NK-92 (cell line): ENCODE results near the gene BAIAP3.

Experiments used
- DNase-seq: peaks from one replicate; lab custom pipeline; 2025; ENCODE audit not compliant: unreplicated experiment; lab: John Stamatoyannopoulos, UW

The BAIAP3 gene

GRCh38 chr16:1381612-1382406 lies 48.4 kb downstream of the BAIAP3 start:
- no peak for DNase-seq

- DNase-seq = no peak
Measured at GRCh38 chr16:1383556-1383955, 50.1 kb downstream of the BAIAP3 start.

- no peak for DNase-seq
Measured at GRCh38 chr16:1385232-1385631, 51.8 kb downstream of the BAIAP3 start.

GRCh38 chr16:1387331-1387730 lies 53.9 kb downstream of the BAIAP3 start:
- no peak for DNase-seq

- no peak for DNase-seq
Measured at GRCh38 chr16:1389762-1390161, 56.3 kb downstream of the BAIAP3 start.

GRCh38 chr16:1390239-1390779 lies 56.9 kb downstream of the BAIAP3 start:
- DNase-seq = no peak

GRCh38 chr16:1392826-1393225 lies 59.4 kb downstream of the BAIAP3 start:
- no peak for DNase-seq

- no peak for DNase-seq
Measured at GRCh38 chr16:1393613-1394176, 60.2 kb downstream of the BAIAP3 start.

GRCh38 chr16:1394367-1394951 lies 61.0 kb downstream of the BAIAP3 start:
- DNase-seq = no peak

- no peak for DNase-seq
Measured at GRCh38 chr16:1395444-1396031, 62.1 kb downstream of the BAIAP3 start.

- DNase-seq = no peak
Measured at GRCh38 chr16:1397779-1398178, 64.3 kb downstream of the BAIAP3 start.

- no peak for DNase-seq
Measured at GRCh38 chr16:1398351-1398750, 64.9 kb downstream of the BAIAP3 start.
